GM12891 (cell line): ENCODE results near the gene SRL.

Experiments
- PAX5 ChIP-seq: IDR thresholded peaks from 2 replicates; pipeline ENCODE4 v1.6.1; 2011; ENCODE audit warnings: low read length, moderate library complexity, mild to moderate bottlenecking; ENCODE audit not compliant: insufficient read depth, severe bottlenecking
- POLR2A ChIP-seq: IDR thresholded peaks from 2 replicates; pipeline ENCODE4 v1.6.1; 2011; ENCODE audit warnings: low read depth, low read length, control low read depth
- POLR2AphosphoS5 ChIP-seq: IDR thresholded peaks from 2 replicates; pipeline ENCODE4 v1.6.1; 2011; ENCODE audit warnings: low read depth, low read length, control low read depth
- POU2F2 ChIP-seq: IDR thresholded peaks from 2 replicates; pipeline ENCODE4 v1.6.1; 2011; ENCODE audit warnings: low read depth, mild to moderate bottlenecking, control low read depth, low read length, moderate library complexity
- TAF1 ChIP-seq: IDR thresholded peaks from 2 replicates; pipeline ENCODE4 v1.6.1; 2011; ENCODE audit warnings: low read depth, low read length, control low read depth

DNA sequence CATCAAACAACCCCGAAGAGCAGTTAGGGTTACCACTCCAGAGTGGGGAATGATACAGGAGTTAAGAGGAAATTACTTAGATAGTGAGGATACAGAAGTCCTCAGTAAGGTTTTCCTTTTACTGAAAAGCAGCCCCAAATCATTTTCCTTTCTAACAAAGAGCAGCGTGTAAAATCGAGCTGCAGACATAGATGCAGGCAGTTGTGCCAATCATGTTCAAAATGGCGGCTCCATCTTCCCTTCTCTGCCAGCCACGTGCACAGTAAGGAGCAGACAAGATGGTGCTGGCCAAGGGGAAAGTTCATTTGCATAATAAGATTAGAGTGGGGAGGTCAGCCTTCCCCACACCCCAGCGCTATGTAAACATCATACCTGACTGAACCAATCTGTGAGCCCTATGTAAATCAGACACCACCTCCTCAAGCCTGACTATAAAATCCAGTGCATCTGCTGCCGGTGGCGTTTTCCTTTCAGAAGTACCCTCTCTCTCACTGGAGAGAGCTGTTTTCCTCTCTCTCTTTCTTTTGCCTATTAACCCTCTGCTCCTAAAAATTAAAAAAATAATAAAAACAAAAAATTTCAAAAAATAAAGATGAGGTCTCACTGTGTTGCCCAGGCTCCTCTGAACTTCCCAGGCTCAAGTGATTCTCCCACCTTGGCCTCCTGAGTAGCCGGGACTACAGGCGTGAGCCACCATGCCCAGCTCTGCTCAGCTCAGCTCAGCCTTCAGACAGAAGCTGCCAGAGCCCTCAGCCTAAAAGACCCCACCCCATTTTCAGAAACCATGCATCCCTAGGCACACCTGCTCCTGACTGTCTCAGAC, 2.6 kb upstream of the SRL start:
- TF ChIP-seq POLR2A = no peak
- TF ChIP-seq POLR2AphosphoS5 = no peak
- no peak for TF ChIP-seq TAF1
- TF ChIP-seq PAX5 = no peak
- TF ChIP-seq POU2F2 = no peak
